Neutrophil (primary cell): ENCODE results near the gene LCORL.
"Not testable (repeated sequence)": the region's sequence is repeated elsewhere in the genome, so short reads cannot be mapped to it uniquely, and the experiment has no call there.

Experiments used
- H3K27ac ChIP-seq: fragments of 200-600 bp; sonication (generic); 2 replicates; pipeline ENCODE4 v1.5.1; 2016; ENCODE audit warnings: mild to moderate bottlenecking, moderate library complexity
- H3K27me3 ChIP-seq: fragments of 200-600 bp; sonication (generic); 2 replicates; pipeline ENCODE4 v1.6.0; 2016; ENCODE audit warnings: mild to moderate bottlenecking
- H3K36me3 ChIP-seq: fragments of 200-600 bp; sonication (generic); 2 replicates; pipeline ENCODE4 v1.5.1; 2017
- H3K4me1 ChIP-seq, 2 experiments: fragments of 200-600 bp in 1 of 2; sonication (generic) in 1 of 2; 1 replicate in 1 of 2; 2 replicates in 1 of 2; pipeline versions ENCODE4 v1.5.1 to v1.6.1; 2013 to 2016; ENCODE audit warnings: low read depth in 1 of 2, low read length in 1 of 2, mild to moderate bottlenecking in 1 of 2, moderate library complexity in 1 of 2; ENCODE audit not compliant: control insufficient read depth in 1 of 2, insufficient read depth in 1 of 2
- H3K4me3 ChIP-seq, 2 experiments: fragments of 200-600 bp in 1 of 2; sonication (generic) in 1 of 2; 1 replicate in 1 of 2; 2 replicates in 1 of 2; pipeline ENCODE4 v1.5.1; 2013 to 2016; ENCODE audit warnings: low read depth in 1 of 2, low read length in 1 of 2, mild to moderate bottlenecking in 1 of 2, moderate library complexity in 1 of 2
- H3K9me3 ChIP-seq: fragments of 200-600 bp; sonication (generic); 2 replicates; pipeline ENCODE4 v1.5.1; 2016
- TF ChIP-seq, protein P1 (sequence below): fragments of 200-600 bp; sonication (generic); IDR thresholded peaks from 2 replicates; pipeline ENCODE4 v1.5.1; 2016; ENCODE audit warnings: antibody characterized with exemption

The LCORL gene

DNA sequence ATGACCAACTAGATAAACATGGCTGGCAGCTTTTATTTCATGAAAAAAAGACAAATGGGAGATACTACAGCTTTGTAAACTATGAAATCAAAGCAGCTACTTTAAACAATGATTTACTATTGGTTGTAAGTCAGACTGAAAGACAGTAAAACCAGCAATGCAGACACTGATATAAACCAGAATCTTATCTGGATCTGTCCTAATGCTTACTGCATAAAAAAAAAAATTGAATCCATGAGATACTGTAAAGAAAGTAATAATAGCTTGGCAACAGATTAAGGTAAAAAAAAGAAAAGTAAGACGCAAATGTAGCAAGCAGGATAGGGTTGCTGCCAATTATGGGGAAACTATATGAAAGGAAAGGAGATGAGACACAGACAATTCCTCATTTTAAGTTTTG lies 7.3 kb downstream of the LCORL start:
- H3K36me3 ChIP-seq = no peaks in the 10 kb centered on the region
- H3K27me3 ChIP-seq = no peaks in the 10 kb centered on the region
- H3K9me3 ChIP-seq = no peaks in the 10 kb centered on the region
- H3K4me3 ChIP-seq = no peak overlapping the region
- TF ChIP-seq, protein P1, sequence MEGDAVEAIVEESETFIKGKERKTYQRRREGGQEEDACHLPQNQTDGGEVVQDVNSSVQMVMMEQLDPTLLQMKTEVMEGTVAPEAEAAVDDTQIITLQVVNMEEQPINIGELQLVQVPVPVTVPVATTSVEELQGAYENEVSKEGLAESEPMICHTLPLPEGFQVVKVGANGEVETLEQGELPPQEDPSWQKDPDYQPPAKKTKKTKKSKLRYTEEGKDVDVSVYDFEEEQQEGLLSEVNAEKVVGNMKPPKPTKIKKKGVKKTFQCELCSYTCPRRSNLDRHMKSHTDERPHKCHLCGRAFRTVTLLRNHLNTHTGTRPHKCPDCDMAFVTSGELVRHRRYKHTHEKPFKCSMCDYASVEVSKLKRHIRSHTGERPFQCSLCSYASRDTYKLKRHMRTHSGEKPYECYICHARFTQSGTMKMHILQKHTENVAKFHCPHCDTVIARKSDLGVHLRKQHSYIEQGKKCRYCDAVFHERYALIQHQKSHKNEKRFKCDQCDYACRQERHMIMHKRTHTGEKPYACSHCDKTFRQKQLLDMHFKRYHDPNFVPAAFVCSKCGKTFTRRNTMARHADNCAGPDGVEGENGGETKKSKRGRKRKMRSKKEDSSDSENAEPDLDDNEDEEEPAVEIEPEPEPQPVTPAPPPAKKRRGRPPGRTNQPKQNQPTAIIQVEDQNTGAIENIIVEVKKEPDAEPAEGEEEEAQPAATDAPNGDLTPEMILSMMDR = no peak
- peaks cover 6 to 7% of the 10 kb centered on the region in 2 experiments for H3K4me1 ChIP-seq
- H3K27ac ChIP-seq = no peak overlapping the region

DNA sequence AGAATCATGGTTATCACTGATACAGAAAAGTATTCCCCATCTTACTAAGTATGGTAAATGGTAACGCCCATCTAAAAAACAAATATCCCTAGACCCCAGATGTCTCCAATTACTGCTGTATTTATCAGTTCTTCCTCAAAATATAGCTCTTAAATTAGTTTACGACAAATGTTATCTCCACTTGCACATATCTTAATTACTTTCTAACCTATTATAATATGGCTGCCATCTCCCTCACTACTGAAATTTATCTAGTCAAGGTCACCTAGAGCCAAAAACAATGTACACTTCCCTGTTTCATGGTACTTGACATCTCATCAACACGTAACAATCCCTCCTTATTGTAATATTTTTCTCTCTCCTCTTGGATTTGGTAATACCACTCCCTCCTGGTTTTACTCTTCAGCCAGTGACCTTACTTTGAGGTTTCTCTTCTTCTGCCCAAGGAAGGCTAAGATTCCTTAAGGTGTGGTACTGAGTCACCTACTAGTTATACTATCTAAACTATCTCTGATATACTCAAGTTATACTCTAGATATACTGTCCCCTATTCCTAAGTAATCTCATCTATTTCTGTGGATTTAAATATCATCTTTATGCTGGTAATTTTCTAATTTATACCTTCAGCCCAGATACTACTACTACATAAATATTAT lies 8.6 kb downstream of the LCORL start:
- no peak overlapping the region for H3K27ac ChIP-seq
- no peaks in the 10 kb centered on the region for H3K27me3 ChIP-seq
- no peaks in the 10 kb centered on the region for H3K36me3 ChIP-seq
- peaks cover 6 to 7% of the 10 kb centered on the region in 2 experiments for H3K4me1 ChIP-seq
- TF ChIP-seq, protein P1 = no peak
- no peak overlapping the region for H3K4me3 ChIP-seq
- H3K9me3 ChIP-seq = no peaks in the 10 kb centered on the region

DNA sequence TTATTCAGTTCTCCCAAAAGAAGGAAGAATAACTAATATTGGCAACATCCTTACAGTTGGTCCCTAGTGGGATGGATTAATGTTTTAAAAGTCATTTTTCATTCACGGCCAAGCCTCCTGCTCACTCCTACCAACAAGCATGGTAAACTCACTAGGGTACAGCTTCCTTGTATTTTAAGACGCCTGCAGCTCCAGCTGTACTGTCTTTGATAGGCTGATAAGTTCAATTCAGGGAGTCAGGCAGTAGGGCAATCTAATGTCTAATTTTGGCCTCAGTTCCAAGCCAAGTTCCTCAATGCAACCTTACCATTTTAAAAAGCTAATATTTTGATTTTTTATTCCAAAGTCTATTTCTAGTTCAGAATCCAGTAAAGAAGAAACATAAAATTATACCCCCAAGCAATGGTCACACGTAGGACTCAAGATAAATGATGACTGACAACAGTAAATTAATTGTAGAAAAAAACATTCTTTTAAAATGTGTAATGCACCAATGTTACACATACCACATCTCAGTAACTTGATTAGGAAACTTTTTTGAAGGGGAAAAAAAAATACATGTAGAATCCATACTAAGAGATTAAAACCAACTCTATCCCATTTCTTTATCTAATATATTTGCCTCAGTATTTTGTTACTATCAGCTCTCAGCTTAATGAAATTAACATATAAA lies 9.3 kb downstream of the LCORL start:
- Histone ChIP-seq H3K4me1 (peaks cover 6 to 7% of the 10 kb centered on the region in 2 experiments), H3K27me3 (no peaks in the 10 kb centered on the region), H3K9me3 (no peaks in the 10 kb centered on the region), H3K36me3 (no peaks in the 10 kb centered on the region), H3K4me3 (no peak overlapping the region), H3K27ac (no peak overlapping the region)
- TF ChIP-seq, protein P1 = no peak

DNA sequence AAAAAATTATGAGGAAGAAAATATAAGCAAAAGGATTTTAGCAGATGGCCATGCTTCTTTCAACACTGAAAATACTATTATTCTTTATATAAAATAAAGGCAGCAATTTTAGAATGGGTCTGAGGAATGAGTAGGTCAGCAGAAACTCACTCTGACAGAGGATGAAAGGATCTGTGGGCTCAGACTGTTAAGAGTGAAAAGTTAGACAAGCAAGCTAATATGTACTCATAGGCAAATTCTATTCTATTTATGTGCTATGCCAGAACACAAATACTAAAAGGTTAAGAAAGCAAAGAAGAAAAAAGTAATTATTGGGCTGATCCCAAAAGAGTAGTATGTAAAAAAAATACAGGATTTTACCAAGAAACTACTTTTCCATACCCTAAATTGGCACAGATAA lies 13.9 kb downstream of the LCORL start:
- Histone ChIP-seq H3K4me1 (no peaks in the 10 kb centered on the region), H3K27me3 (no peaks in the 10 kb centered on the region), H3K4me3 (no peak overlapping the region), H3K36me3 (no peaks in the 10 kb centered on the region), H3K27ac (no peak overlapping the region), H3K9me3 (no peaks in the 10 kb centered on the region)
- TF ChIP-seq, protein P1 = no peak

DNA sequence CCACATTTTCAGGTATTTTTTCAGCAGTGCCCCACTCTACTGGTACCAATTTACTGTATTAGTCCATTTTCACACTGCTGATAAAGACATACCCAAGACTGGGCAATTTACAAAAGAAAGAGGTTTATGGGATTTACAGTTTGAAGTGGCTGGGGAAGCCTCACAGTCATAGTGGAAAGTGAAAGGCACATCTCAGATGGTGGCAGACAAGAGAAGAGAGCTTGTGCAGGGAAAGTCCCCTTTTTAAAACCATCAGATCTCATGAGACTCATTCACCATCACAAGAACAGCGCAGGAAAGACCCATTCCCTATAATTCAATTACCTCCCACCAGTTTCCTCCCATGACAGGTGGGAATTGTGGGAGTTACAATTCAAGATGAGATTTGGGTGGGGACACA lies 15.1 kb downstream of the LCORL start:
- H3K4me1 ChIP-seq, H3K36me3 ChIP-seq, H3K9me3 ChIP-seq, H3K27ac ChIP-seq, H3K4me3 ChIP-seq, H3K27me3 ChIP-seq: not testable (repeated sequence)

DNA sequence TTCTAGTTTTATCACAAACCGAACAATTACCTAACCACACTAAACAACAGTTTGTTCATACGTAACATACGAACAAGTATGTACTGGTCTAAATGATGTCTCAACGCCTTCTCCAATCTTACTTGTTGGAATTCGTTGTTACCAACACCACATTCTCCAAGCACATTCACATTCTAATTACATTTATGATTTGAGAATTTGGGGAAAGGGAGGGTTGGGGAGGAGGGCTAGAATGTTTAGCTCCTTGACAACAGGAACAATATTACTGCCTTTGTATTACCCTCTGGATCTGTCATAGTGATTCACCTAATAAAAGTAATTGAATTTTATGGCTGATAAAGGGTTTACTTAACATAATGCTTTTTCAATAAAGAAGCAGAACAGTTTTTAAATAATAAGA lies 24.4 kb downstream of the LCORL start:
- Histone ChIP-seq H3K27ac (no peak overlapping the region), H3K4me3 (no peak overlapping the region), H3K9me3 (no peaks in the 10 kb centered on the region), H3K36me3 (no peaks in the 10 kb centered on the region), H3K27me3 (no peaks in the 10 kb centered on the region), H3K4me1 (no peaks in the 10 kb centered on the region)
- TF ChIP-seq, protein P1 = no peak
